HG03460 (cell line): ENCODE data around the gene USH1G.
"Not testable (repeated sequence)": the region's sequence is repeated elsewhere in the genome, so short reads cannot be mapped to it uniquely, and the experiment has no call there.

Experiments
- ATAC-seq: cut with Tn5 transposase; IDR thresholded peaks from one replicate; pipeline ENCODE4 v1.9.1; 2021; ENCODE audit not compliant: unreplicated experiment

The USH1G gene

DNA sequence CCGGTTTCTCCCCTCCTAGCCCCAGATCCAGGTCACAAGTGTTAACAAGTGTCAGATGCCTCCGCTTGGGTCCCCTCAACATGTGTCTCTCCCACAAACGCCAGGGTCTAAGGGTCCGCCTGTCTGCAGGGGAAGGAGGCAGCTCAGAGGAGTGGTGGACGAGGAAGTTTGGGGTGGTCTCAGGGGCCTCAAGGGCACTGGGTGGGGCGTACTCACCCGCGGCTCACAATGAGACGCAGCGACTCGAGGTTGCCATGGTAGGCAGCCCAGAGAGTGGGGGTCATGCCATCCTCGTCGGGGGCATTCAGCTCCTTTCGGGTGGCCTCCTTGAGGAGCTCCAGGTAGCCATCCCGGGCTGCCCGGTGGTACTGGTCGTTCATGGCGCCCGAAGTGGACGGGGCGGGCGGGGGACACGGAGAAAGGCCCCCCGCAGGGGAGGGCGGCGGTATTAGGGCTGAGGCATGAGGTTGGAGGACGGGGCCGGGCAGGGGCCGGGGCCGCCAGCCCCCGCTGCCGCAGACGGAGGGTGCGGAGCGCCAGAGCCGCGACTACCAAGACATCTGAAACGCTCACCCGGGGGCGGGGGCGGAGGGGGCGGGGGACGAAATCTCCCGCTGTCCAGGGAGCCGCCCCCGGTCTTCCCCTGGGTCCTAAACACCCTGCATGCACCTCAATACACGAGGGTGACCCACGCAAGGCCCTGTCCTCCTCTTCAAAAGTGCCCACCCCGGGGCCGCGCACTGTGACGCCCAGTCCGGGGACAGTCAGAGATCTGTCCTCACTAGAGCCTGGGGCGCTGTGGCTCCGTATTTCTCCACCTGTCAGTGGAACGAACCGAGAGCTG is at the start of gene USH1G:
Gene USH1G (minus strand): TSS at position 562 of the 844 bp plus-strand sequence. CDS start 182 bp downstream, at position 380.
- no peak for ATAC-seq

GRCh38 chr17:74972107-74972972 is 49.3 kb upstream of the USH1G start, which contains the start of gene HID1:
TSS of gene HID1 (minus strand) at chr17:74972759. CDS start at chr17:74972656, 103 bp downstream.
- ATAC-seq = no peak

- ATAC-seq = no peak
Observed at GRCh38 chr17:74971842-74972106, 48.7 kb upstream of the USH1G start.

GRCh38 chr17:74971069-74971841 is 48.2 kb upstream of the USH1G start:
- no peak for ATAC-seq

DNA sequence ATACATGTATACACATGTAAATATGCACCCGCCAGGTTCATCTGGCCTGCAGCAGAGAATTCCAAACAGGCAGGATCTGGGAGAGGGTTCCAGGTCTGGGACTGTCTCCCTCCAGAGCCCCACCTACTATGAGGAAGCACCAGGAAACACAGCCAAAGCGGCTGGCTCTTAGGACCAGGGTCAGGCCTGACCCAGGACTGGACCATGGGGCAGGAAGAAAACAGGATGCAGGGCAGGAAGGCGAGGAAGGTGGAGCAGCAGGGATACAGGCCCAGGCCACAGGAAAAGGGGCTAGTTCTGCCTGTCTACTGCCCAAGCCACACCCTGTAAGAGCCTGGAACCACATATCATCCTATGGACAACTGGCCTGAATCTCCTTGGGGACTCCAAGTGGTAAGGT is 47.3 kb upstream of the USH1G start:
- no peak for ATAC-seq

- not testable (repeated sequence) for ATAC-seq
Observed at GRCh38 chr17:74969501-74969900, 46.4 kb upstream of the USH1G start.

DNA sequence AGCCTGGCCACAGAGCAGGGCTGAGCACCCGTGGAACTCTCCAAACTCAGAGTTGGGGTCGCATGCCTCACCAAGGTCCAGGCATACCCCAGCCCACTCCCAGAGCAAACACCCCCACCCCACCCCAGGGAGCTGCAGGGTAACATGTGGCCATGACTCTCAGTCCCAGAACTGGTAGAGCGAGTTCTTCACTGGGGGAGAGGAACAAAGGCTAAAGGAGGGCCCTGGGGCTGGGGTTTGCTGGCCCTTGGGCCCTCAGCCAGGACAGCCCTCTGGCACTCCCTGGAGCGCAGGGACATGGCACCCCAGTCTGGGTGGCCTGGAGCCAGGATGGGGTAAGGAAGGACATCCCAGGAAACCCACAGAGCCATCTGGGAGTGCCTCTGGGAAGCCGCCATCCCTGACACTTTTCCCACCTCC is 45.3 kb upstream of the USH1G start:
- ATAC-seq = no peak

DNA sequence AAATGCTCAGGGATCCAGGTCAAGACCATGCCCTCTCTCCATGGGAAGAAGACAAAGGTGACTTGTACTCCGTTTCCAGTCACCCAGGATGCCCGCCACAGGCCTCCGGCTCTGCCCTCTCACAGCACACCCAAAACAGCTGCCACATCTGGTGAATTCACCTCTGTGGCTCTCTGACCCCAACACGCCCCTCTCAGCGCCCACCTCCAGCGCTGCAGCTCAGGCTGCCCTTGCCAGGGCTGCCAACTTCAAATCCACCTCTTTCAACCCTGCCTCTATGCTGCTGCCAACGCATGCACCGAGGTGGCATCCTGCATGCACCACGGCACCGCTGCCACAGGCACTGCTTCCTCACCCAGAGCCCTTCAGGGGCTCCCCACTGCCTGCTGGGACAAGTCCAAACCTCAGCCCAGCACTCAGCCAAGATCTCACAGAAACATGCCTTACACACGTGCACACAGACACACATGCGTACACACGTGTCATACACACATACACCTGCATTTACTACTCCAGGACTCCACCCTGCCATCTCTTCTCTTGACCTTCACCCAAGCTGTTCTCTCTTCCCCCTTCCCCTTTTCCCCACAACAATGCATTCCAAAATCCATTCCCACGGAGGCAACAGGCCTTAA is 42.0 kb upstream of the USH1G start:
- no peak for ATAC-seq

- ATAC-seq = no peak
Observed at GRCh38 chr17:74964246-74964761, 41.2 kb upstream of the USH1G start.

DNA sequence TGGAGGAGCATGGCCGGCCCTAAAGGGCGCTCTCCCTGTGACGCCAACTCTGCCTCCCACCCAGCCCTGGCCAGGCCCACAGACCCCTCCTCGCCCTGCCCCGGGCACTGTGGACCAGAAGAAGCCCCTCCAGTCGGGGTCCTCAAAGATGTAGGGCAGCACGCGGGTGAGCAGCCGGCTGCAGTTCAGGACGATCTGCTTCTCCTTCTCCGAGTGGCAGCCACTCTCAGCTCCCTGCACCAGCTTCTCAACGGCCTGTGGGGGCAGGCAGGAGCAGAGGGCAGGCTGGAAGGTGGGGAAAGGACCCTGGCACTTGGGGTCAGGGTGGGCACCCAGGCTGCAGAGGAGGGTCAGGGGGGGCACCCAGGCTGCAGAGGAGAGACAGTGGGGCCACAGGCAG is 40.6 kb upstream of the USH1G start:
- no peak for ATAC-seq

DNA sequence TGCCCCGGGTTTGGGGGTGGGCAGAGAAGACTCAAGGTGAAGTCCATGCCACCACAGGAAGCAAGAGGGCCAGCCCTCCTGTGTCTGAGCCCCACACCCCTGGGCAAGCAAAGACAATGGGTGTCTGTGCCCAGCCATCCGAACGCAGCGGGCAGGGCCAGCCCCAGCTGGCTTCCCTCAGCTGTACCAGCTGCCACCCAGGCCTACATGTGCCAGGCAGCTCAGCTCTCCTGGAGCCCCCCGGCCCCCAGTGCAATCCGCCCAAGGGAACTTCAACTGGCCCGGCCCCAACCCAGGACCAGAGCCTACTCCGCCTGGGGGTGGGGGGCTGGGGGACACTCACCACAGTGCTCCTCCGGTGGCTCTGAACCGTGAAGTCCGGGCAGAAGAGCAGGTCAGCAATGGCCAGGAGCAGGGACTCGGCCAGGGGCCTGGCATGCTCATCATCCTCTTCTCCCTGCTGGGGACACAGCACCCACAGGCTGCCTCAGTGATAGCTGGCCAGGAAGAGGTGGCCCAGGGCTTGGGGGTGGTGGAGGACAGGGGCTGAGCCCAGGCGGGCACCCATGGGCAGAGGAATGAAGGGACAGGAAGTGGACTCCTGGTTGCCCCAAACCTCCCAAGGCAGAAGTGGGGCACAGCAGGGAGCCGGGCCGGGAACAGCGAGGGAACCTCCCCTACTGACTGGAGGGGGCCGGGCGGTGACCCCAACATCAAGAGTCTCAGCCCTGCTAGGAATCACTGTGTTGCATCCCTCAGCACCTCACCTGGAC is 39.8 kb upstream of the USH1G start:
- no peak for ATAC-seq

DNA sequence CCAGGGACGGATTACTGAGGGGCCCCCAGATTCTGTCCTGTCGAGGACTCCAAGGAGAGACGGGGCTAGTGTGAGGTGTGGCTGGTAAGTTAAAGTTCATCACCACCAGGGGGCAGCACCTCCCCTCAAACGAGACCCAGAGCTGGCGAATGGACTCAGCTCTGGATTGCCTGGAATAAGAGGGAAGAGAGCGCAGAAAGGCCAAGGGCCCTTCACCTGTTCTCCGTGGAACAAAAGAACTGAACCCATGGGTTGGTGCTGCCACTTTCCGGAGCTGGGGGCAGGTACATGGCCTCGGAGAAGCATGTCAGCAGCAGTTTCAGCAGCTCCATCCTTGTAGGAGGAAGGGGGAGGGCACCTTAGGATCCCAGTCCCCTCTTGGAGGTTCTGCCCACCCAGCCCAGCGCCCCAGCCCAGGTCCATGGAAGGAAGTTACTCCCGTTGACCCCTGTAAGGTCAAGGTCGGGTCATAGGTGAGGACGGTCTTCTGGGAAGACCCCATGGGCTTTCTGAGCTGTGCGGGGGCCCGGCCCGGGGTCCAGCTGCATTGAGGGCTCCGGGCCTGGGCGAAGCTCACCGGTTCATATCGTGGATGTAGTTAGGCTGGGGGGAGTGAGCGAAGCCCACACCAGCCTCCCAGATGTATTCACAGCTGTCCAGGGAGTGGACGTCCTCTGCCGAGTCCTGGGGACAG is 38.7 kb upstream of the USH1G start:
- no peak for ATAC-seq

GRCh38 chr17:74960570-74961342 is 37.7 kb upstream of the USH1G start:
- no peak for ATAC-seq

- ATAC-seq = no peak
Observed at GRCh38 chr17:74959826-74960515, 36.9 kb upstream of the USH1G start.

GRCh38 chr17:74957935-74958740 is 35.1 kb upstream of the USH1G start:
- no peak for ATAC-seq

DNA sequence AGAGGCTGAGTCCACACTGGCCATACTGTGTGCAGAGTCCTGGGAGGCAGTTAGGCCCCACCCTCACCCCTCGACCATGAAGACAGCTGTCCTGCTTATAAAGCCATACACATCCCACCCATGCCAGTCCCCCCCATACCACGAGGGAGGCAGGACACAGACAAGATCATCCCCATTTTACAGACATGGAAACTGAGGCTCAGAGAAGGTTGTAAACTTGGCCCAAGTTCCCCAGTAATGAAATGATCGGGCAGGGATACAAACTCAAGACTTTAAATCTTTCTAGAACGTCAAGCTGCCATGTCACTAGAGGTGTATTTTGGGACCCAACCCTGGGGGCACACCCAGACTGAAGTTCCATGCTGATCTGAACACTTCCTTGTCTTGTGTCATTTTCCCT is 33.0 kb upstream of the USH1G start:
- ATAC-seq = no peak
